ES-I3 (cell line): ENCODE data around the gene TRIM15.

Experiments used
- H3K36me3 ChIP-seq: 2 replicates; pipeline ENCODE4 v1.6.1; 2013; ENCODE audit warnings: mild to moderate bottlenecking, low read length, control low read depth, moderate library complexity; ENCODE audit not compliant: insufficient read depth
- H3K4me1 ChIP-seq: 2 replicates; pipeline ENCODE4 v1.6.1; 2013; ENCODE audit warnings: mild to moderate bottlenecking, control low read depth, low read length; ENCODE audit not compliant: insufficient read depth
- H3K9ac ChIP-seq: 2 replicates; pipeline ENCODE4 v1.6.1; 2013; ENCODE audit warnings: low read depth, mild to moderate bottlenecking, low read length, moderate library complexity
- H3K9me3 ChIP-seq: 2 replicates; pipeline ENCODE4 v1.6.1; 2013; ENCODE audit warnings: mild to moderate bottlenecking, low read length, moderate library complexity; ENCODE audit not compliant: control insufficient read depth, insufficient read depth

Gene TRIM15

DNA sequence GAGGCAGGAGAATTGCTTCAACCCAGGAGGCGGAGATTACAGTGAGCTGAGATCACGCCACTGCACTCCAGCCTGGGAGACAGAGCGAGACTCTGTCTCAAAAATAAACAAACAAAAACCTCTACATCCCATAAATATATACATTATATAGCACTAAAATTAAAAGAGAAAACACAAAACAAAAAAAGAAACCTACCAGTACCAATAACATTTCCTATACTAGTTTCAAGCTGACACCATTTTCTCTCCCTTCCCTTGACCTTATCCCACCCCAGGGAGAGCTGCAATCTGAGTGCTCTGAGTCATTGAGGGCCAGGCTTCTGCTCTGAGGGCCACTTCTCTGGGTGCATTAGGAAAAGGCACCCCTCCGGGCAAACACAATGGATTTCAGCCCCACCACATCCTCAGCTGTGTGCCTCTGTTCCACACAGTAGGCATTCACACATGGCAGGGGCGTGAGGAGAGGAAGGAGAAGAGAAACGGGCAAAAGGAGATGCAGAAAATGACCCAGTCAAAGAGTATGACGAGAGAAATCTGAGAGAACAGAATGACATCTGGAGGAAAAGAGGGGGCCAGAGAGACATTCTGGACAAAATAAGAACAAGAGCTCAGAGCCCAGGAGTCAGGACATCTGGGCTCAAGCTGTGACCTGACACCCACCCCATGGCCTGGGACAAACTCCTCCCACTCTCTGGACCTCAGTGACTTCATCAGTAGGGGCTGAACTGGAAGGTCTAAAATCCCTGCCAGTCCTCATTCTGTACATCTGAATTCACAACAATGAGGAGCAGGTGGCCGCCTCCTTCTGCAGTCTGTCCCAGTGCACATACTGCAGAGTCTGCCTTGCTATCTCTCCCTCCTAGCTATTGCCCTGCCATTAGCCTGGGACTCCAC, 31.7 kb downstream of the TRIM15 start:
- H3K36me3 ChIP-seq, result peaks cover 13% of the 10 kb centered on the region
- no peaks in the 10 kb centered on the region for H3K9me3 ChIP-seq
- 0 out of 2 replicates have a peak, but pooled peaks cover 8% of the 10 kb centered on the region for H3K4me1 ChIP-seq
- H3K9ac ChIP-seq, result no peak overlapping the region

DNA sequence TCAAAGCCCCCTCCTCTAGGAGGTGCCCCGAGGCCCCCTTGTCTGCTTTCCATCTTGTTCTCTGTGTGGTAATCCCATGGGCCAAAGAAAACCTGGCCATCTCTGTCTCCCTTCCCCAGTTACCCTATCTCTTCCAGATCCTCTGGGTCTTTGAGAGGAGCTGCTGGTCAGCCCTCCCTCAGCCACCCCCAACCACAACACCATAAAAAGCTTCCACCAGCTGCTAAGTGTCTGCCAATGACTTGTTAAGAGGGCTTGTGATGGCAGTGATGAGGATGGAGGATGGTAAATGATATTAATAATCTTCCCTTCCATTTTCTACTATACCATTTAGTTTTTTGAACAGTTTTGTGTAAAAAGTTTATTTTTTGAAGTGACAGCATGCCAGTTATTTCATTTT, 32.6 kb downstream of the TRIM15 start:
- Histone ChIP-seq H3K9me3 (no peaks in the 10 kb centered on the region), H3K36me3 (peaks cover 11% of the 10 kb centered on the region), H3K4me1 (peaks cover 12% of the 10 kb centered on the region; the same call in 1 of the 2 replicates), H3K9ac (no peak overlapping the region)

DNA sequence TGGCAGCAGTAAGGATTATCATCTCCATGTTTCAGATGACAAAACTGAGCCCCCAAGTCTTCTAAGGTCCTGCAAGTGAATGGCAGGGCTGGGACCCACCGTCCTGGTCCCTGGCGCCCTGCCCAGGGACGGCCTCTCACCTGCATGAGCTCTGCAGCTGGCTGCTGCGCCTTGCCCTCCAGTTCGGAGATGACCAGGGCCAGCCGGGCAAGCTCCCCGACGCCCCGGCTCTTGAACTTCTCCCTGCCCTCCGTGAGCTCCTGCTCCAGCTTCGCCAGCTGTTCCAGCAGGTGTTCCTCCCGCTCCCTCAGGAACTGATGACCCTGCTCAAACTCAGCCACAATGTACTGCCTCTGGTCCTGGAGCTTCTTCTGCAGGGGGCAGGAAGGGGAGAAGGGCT, 33.0 kb downstream of the TRIM15 start:
- no peaks in the 10 kb centered on the region for H3K9me3 ChIP-seq
- H3K36me3 ChIP-seq, result peaks cover 9% of the 10 kb centered on the region
- peaks cover 17% of the 10 kb centered on the region for H3K4me1 ChIP-seq
- H3K9ac ChIP-seq, result no peak overlapping the region

DNA sequence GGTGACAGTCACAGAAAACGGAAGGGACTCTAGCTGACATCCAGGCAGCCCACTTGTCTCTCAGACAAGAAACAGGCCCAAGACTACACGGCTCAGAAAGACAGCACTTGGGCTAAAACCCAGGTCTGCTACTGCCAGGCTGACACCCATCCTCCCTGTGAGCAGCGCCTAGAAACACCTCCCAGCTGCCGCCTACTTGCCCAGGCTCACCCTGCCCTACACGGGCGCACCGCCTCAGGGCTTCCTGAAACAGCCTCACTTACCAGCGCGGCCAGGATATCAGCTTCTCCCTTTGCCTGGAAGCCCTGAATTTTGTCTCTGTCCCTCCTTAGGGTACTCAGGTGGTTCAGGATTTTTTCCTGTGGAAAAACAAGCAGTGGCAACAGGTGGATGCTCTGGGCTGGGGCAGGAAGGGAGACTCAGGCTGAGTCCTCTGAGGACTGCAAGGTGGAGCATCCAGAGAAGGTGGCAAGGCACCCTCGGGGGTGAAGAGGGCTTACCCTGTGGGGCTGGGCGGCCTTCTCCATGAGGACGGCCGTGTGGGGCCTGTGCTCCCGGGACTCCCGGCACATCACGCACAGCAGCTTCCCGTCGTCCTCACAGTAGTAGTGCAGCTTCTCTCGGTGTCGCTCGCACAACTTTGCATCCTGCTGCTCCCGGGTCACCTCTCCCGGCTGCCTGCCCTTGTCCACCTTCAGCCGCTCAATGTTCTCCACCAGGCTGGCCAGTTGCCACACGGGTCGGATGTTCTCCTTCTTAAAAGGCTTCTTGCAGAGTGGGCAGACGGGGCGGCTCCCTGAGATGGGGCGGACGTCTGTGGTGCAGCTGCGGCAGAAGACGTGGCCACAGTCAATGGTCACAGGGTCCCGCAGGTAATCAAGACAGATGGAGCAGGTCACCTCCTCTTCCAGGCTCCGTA, 35.1 kb downstream of the TRIM15 start:
- H3K9ac ChIP-seq, result no peak overlapping the region
- H3K4me1 ChIP-seq, result peaks cover 25% of the 10 kb centered on the region
- H3K9me3 ChIP-seq, result no peaks in the 10 kb centered on the region
- peaks cover 5% of the 10 kb centered on the region; the same call in 1 of the 2 replicates for H3K36me3 ChIP-seq

DNA sequence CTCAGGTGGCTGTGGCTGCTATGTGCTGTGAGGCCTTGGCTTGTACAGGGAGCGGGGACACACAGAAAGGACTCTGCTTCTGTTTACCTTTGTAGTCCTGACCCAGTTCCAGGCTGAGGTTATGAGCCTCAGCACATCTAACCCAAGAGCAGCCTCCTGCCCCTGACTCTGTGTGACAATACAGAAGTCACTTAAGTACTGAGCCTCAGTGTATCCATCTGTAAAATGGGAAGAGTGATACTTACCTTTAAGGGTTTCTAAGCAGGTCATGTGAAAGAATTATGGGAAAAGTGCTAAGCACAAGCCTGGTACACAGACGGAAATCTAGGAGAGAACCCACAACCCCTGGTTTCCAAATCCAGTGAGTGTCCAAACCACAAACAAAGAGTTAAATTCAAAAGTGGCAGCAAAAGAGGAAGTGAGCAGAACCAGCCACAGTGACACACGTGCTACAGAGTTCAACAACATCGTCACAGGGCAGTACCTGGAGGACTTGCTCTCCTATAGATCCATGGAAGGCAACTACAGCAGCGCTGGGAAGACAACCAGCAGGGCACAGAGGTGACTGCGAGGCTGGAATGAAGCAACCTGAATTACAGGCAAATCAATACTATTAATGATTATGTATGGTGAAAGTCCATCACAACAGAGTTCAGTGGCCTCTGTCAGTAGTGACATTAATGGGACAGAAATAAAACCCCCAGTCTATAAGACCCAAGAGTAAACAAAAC, 37.4 kb downstream of the TRIM15 start:
- H3K36me3 ChIP-seq, result peaks cover 5% of the 10 kb centered on the region; the same call in 1 of the 2 replicates
- H3K9ac ChIP-seq, result no peak overlapping the region
- peaks cover 27% of the 10 kb centered on the region for H3K4me1 ChIP-seq
- no peaks in the 10 kb centered on the region for H3K9me3 ChIP-seq

DNA sequence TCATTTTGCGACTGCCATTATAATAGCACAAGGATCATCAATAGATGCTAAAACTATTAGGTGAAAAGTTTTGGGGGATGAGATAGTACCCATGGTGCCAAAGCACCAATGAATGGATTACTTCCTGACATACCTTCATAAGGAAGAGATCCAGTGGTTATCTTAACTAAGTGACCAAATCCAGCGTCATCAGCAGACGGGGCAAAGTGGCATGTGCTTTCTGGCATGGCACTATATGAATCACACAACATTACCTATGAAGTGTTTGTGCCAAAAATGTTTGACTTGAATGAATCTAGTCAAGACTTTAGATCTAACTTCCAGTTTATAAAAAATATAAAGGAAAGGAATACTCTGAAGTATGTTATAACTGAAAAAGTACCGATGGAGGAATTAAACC, 39.0 kb downstream of the TRIM15 start:
- H3K9me3 ChIP-seq, result no peaks in the 10 kb centered on the region
- H3K4me1 ChIP-seq, result peaks cover 36% of the 10 kb centered on the region
- no peak overlapping the region for H3K9ac ChIP-seq
- peaks cover 5% of the 10 kb centered on the region; the same call in 1 of the 2 replicates for H3K36me3 ChIP-seq

DNA sequence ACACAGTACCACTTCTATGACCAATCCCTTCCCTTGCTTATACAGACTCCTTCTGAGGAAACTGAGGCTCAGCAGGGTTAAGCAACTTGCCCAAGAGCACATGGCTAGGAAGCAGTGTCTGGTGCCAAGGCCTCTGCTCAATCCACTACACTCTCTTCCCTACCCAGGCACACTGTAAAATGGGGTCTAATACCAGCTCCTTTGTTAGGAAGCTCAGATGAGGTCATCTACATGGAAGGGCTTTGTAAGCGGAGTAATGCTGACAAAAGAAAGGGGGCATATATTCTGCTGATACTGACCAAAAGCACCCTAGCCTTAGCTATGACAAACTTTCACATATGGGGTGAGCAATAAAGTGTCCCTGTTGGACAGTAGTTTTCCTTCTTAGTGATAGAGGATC, 40.8 kb downstream of the TRIM15 start:
- no peaks in the 10 kb centered on the region for H3K9me3 ChIP-seq
- H3K9ac ChIP-seq, result no peak overlapping the region
- peaks cover 3% of the 10 kb centered on the region; the same call in 1 of the 2 replicates for H3K36me3 ChIP-seq
- peaks cover 48% of the 10 kb centered on the region for H3K4me1 ChIP-seq

DNA sequence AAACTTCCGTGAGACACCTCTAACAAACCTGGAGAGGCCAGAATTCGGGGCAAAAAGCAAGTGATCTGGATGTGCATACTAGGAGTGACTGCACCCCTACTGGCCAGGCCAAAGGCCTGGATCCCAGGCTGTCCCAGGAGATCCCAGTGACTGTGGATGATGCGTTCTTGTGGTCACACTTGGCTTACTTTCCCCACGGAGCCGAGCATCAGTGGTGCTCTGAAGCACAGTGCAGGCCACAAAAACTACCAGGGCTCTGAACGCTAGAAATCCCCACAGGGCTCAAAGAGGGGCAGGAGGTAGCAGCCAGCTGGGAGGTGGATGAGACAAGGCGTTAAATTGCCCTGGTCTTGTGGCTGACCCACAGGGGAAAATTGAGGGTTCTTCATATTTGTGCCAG, 42.8 kb downstream of the TRIM15 start:
- Histone ChIP-seq H3K36me3 (no peaks in the 10 kb centered on the region), H3K9me3 (no peaks in the 10 kb centered on the region), H3K4me1 (peaks cover 41% of the 10 kb centered on the region), H3K9ac (no peak overlapping the region)

DNA sequence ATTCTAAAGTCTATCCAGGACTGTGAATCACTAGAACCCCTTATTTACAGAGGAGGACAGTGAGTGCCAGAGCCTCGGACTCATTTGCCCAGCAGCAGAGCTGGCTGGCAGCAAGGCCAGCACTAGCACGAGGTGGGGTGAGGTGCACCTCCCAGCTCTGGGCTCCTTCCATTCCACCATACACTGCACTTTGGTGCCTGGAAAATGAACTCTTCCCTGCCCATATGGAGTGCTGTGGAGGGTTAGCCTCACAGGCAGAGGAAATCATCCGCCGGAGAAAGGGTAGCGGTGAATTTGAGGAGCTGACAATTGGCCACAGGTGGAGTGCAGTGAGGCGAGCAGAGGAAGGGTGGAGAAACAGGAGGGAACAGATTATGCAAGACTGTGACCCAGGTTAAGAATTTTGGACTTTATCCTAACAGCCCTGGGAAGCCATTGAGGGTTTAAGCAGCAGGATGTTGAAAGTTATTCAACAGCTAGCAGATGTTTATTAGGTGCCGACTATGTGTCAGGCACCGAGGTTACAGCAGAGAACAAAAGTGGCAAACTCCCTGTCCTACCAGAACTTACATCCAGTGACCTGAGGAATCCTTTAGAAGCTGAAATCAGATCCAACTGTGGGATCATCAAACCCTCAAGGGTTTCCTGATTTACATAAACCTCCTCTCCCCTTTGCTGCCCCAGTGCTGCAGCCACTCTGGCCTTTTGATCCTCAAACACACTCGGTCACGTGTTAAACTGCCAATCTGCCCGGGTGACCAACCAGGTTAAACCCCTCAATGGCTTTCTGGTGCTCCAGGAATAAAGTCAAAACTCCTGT, 43.7 kb downstream of the TRIM15 start:
- Histone ChIP-seq H3K9me3 (no peaks in the 10 kb centered on the region), H3K9ac (no peak overlapping the region), H3K4me1 (peaks cover 44% of the 10 kb centered on the region)

DNA sequence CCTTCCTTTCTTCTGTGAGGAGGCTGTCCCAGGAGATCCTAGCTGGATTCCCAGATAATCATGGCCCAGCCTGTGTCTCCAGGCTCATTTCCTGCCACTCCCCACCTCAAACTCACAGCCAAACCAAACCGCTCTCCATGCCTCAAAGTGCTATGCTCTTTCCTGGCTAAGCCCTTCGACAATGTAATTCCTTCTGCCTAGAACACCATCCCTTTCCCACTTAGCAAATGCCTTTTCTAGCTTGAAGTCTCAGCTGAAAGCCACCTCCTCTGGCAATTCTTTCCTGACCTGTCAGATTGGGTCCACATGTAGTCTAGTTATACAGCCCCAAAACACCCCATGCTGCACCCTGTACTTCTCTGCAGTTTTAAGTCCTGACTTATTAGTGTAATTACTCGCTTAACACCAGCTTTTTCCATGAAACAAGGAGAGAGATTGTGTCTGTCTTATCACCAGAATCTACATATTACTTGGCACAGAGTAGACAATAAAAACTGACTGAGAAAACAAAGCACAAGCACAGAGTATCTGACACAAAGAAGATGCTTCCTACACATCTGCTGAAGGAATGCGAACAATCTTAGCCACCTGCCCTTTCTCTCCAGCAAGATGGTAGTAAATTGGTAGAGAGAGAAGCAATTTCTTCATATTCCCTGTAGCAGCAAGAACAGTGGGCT, 44.4 kb downstream of the TRIM15 start:
- no peaks in the 10 kb centered on the region for H3K36me3 ChIP-seq
- H3K4me1 ChIP-seq, result peaks cover 39% of the 10 kb centered on the region
- H3K9ac ChIP-seq, result no peak overlapping the region
- H3K9me3 ChIP-seq, result no peaks in the 10 kb centered on the region

More for the DNA sequence above, 43.7 kb downstream of the TRIM15 start:
- H3K36me3 ChIP-seq, result no peaks in the 10 kb centered on the region

DNA sequence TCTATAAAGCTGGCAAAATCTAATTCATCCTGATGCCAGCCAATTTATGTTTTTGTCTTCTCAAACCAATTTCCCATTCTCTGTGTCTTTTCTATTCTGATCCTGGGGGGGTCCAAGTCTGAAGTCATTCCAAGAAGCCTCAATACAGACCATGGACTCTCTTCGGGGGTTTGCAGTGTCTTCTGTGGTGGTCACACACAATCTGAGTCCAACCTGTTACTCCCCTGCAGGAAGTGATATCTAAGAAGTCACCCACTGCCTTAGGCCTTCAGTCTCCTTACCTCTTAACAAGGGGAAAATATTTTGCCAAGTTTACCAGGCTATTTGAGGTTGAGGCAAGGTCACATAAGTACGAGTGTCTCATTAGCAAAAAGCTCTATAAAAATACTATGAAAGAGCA, 48.0 kb downstream of the TRIM15 start:
- Histone ChIP-seq H3K4me1 (peaks cover 29% of the 10 kb centered on the region), H3K9ac (no peak overlapping the region), H3K36me3 (no peaks in the 10 kb centered on the region), H3K9me3 (no peaks in the 10 kb centered on the region)

DNA sequence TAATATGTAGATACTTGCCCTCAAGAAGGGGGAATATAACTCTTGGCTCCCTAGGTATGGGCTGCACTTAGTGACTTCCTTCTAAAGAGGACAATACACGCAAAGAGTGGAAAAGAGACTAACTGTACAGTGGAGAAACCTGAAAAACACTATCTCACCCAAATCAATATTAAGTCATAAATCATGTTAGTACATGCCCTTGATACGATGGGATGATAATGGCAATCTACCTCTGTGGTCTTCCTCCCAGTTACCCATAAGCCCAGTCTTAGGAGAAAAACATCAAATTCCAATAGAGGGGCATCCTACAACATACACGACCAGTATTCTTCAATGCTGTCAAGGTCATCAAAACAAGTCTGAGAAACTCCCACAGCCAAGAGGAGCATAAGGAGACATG, 48.6 kb downstream of the TRIM15 start:
- peak overlapping the region; percentile 81; the same call in 1 of the 2 replicates for H3K9ac ChIP-seq
- H3K4me1 ChIP-seq, result peaks cover 25% of the 10 kb centered on the region
- no peaks in the 10 kb centered on the region for H3K9me3 ChIP-seq
- H3K36me3 ChIP-seq, result no peaks in the 10 kb centered on the region
